ENCODE results near the gene PLP1.

DNA sequence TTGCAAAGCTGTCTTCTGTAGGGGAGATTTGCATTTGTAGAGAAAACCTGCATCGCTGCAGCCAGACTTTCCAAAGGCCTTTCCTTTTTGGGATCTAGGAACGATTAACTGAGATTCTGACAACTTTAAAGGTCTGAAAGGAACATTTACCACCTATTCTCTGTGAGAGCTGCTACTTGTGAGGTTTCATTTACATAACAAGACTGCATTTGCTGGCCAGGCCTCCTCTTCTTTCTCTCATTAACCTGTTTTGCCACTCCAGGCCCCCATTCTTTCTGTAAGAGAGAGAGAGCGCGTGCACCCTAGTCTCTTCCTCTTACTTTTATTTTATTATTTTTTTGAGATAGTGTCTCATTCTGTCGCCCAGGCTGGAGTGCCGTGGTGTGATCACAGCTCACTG lies 34.3 kb upstream of the PLP1 start:
- TF ChIP-seq CTCF (IDR thresholded peaks at IDR 0.05) (no peak), EP300 (IDR thresholded peaks at IDR 0.05) (no peak), POLR2A (IDR thresholded peaks at IDR 0.05) (no peak)

All from suprapubic skin (tissue), 3 donors.